AG10803 (cell line): ENCODE results near the gene PTPMT1.
"Not testable (repeated sequence)": the region's sequence is repeated elsewhere in the genome, so short reads cannot be mapped to it uniquely, and the experiment has no call there.

Experiments
- DNase-seq: peaks from one replicate; pipeline ENCODE4 v3.0.0; 2010; ENCODE audit warnings: low read depth
- H3K4me3 ChIP-seq: 2 replicates; pipeline ENCODE4 v1.5.1; 2011; ENCODE audit warnings: mild to moderate bottlenecking, low read length, control low read depth
- CTCF ChIP-seq: conservative IDR thresholded peaks from 2 replicates; pipeline ENCODE4 v1.5.1; 2011; ENCODE audit warnings: mild to moderate bottlenecking, low read length, control low read depth, inconsistent platforms

The PTPMT1 gene

GRCh38 chr11:47538741-47539565 lies 26.4 kb upstream of the PTPMT1 start:
- H3K4me3 ChIP-seq = no peak overlapping the region
- TF ChIP-seq CTCF = no peak
- DNase-seq = no peak

GRCh38 chr11:47539681-47540039 lies 25.7 kb upstream of the PTPMT1 start:
- DNase-seq = no peak
- TF ChIP-seq CTCF = no peak
- no peak overlapping the region for H3K4me3 ChIP-seq

- no peak for TF ChIP-seq CTCF
- no peak for DNase-seq
- H3K4me3 ChIP-seq = no peak overlapping the region
Observed at GRCh38 chr11:47541070-47541469, 24.3 kb upstream of the PTPMT1 start.

- DNase-seq = no peak
- no peak for TF ChIP-seq CTCF
Observed at GRCh38 chr11:47545298-47545697, 20.1 kb upstream of the PTPMT1 start.

GRCh38 chr11:47546274-47546673 lies 19.1 kb upstream of the PTPMT1 start:
- H3K4me3 ChIP-seq, DNase-seq: not testable (repeated sequence)

More at GRCh38 chr11:47545298-47545697, 20.1 kb upstream of the PTPMT1 start:
- H3K4me3 ChIP-seq = no peak overlapping the region

- DNase-seq = peak; percentile 44
- no peak overlapping the region for H3K4me3 ChIP-seq
- no peak for TF ChIP-seq CTCF
Observed at GRCh38 chr11:47550288-47551047, 14.9 kb upstream of the PTPMT1 start.

GRCh38 chr11:47551086-47551485 lies 14.3 kb upstream of the PTPMT1 start:
- peak; percentile 44 for DNase-seq
- peak overlapping the region; percentile 98; the same call in 1 of the 2 replicates for H3K4me3 ChIP-seq

More at GRCh38 chr11:47551086-47551485, 14.3 kb upstream of the PTPMT1 start:
- TF ChIP-seq CTCF = peak; percentile 52
